Activated B cell treated with CpG ODN at 0.5 μM for 24 hours (primary cell): Measurements from ENCODE around the gene RBM20. TPM values are rescaled to one million over a fixed set of nuclear protein-coding genes. Genes with fewer than 3 reads are reported as not detected.

Experiments
- ATAC-seq: fragments of 200-7000 bp; cut with Tn5 transposase; one replicate; pipeline ENCODE4 v1.10.0; 2021; ENCODE audit warnings: low read depth, mild to moderate bottlenecking, moderate library complexity
- CTCF ChIA-PET: fragments of 350-600 bp; sonication (Branson Sonifier 250); formaldehyde crosslinking; loops from one replicate; lab custom pipeline; 2021; ENCODE audit warnings: antibody characterized with exemption; lab: Charles Lee
- POLR2A ChIA-PET: fragments of 350-600 bp; sonication (Branson Sonifier 250); formaldehyde crosslinking; loops from one replicate; lab custom pipeline; 2021; ENCODE audit warnings: antibody characterized with exemption; lab: Charles Lee
- DNase-seq: peaks from one replicate; pipeline ENCODE4 v3.0.0; 2022
- H3K27ac Mint-ChIP-seq: one replicate; pipeline ENCODE4 v1.8.0; 2020; ENCODE audit warnings: mixed read lengths
- H3K27me3 Mint-ChIP-seq: one replicate; pipeline ENCODE4 v1.8.0; 2021; ENCODE audit warnings: mixed read lengths
- H3K36me3 Mint-ChIP-seq: one replicate; pipeline ENCODE4 v1.8.0; 2021; ENCODE audit warnings: low read depth, mixed read lengths
- H3K4me1 Mint-ChIP-seq: one replicate; pipeline ENCODE4 v1.8.0; 2021; ENCODE audit warnings: mixed read lengths
- H3K4me3 Mint-ChIP-seq: one replicate; pipeline ENCODE4 v1.8.0; 2020; ENCODE audit warnings: mild to moderate bottlenecking, mixed read lengths
- H3K9me3 Mint-ChIP-seq: one replicate; pipeline ENCODE4 v1.8.0; 2020; ENCODE audit warnings: mixed read lengths
- CTCF ChIP-seq: fragments of 200-600 bp; IDR thresholded peaks from one replicate; pipeline ENCODE4 v1.8.0; 2022; ENCODE audit warnings: antibody characterized with exemption, mild to moderate bottlenecking
- intact Hi-C: fragments of 100-400 bp; cut with micrococcal nuclease; formaldehyde crosslinking; loops from one replicate; pipeline ENCODE4 v1.15.1; 2024
- total RNA-seq: library from RNA; stranded (reverse); gene quantifications from 2 replicates; pipeline ENCODE4 v1.2.3, GENCODE V29; 2022

Gene RBM20
- total RNA-seq, 1 donor from 2014 or later, result 0.02 TPM

DNA sequence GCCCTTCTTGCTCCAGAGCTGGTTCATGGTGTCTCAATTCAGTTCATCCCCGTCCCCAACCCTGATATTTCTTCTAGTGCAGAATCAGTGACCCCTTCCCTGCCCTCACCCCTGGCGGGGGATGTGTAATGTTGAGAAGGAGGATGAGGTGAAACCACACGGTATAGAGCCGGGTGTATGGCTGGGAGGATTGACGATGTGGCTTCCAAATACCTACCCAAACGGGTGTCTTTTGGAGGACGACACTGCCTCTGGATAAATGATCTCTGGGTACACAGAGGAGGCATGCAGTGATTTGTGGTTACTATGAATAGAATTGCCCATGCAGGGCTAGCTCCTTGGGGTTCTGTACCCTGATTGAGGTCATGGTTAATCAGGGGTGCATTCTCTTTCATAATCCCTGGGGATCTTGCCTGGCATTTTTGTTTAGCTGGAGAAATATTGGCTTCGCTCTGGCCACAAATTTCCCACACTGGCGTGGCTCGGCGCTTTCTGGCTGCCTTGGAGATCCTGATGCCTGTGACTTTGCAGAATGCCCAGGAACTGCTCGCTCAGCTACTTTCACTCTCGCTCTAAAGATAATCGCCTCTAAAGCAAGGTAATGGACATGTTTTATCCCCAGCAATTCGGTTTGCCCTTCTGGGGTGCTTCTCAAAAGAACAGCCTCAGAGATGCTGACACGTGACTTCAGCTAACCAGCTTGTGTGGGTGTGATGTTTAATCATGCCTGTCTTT, 89.2 kb downstream of the RBM20 start:
- Mint-ChIP-seq H3K36me3 (no peaks in the 10 kb centered on the region), H3K27me3 (peaks cover 51% of the 10 kb centered on the region), H3K27ac (no peak overlapping the region), H3K9me3 (peaks cover 3% of the 10 kb centered on the region), H3K4me3 (no peak overlapping the region), H3K4me1 (peaks cover 3% of the 10 kb centered on the region)
- intact Hi-C loops, result no loop called here
- POLR2A ChIA-PET, result no interaction called here
- CTCF ChIA-PET, result interaction anchor here (0.8 kb wide), 1 partner anchor 13 kb away, joined by 4 read pairs; no protein-coding TSS in a partner anchor
- no peak for ATAC-seq
- DNase-seq, result no peak
- TF ChIP-seq CTCF, result no peak

GRCh38 chr10:110735620-110736027, 91.5 kb downstream of the RBM20 start:
- Mint-ChIP-seq H3K9me3 (peaks cover 3% of the 10 kb centered on the region), H3K27me3 (peaks cover 50% of the 10 kb centered on the region), H3K4me3 (no peak overlapping the region), H3K36me3 (no peaks in the 10 kb centered on the region), H3K4me1 (peaks cover 3% of the 10 kb centered on the region), H3K27ac (no peak overlapping the region)
- DNase-seq (no peak), ATAC-seq (no peak)
- TF ChIP-seq CTCF, result no peak
- intact Hi-C loops, result no loop called here
- ChIA-PET POLR2A (no interaction called here), CTCF (no interaction called here)

DNA sequence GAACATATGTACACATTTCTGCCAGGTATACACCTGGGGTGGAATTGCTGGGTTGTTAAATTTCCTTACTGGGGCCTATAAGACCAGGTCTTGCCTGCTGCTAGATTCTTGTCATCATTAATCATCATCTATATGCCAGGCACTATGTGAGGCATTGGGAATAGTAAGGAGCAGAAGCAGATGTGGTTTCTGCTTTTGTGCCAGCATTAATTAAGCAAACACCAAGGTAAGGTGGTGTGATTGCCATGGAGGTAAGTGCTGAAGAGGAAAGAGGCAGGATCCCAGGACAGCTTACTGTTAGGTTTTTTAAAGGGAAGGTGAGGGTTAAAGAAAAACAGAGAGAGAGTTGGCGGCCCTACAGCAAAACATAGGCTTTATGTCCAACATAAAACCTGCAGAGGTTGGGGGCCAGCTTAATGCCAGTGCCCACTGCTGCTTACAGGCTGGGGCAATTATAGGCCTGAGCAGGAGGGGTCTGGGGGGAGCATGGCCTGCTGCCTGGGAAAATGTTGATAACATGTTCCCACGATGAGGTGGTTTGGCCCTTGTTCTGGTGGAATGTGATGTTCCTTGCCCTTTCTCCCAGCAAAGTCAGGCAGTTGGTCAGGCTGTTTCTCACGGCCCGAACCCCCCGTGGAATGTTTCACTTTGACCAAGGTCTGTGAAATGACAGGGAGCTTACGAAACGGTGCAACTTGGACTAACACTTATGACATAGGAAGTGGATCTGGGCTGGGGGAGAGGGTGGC, 93.9 kb downstream of the RBM20 start:
- Mint-ChIP-seq H3K9me3 (peaks cover 3% of the 10 kb centered on the region), H3K4me3 (no peak overlapping the region), H3K36me3 (no peaks in the 10 kb centered on the region), H3K4me1 (peaks cover 3% of the 10 kb centered on the region), H3K27ac (no peak overlapping the region), H3K27me3 (peaks cover 37% of the 10 kb centered on the region)
- no peak for TF ChIP-seq CTCF
- POLR2A ChIA-PET, result no interaction called here
- intact Hi-C loops, result no loop called here
- DNase-seq, result no peak
- ATAC-seq, result no peak
- CTCF ChIA-PET, result no interaction called here

DNA sequence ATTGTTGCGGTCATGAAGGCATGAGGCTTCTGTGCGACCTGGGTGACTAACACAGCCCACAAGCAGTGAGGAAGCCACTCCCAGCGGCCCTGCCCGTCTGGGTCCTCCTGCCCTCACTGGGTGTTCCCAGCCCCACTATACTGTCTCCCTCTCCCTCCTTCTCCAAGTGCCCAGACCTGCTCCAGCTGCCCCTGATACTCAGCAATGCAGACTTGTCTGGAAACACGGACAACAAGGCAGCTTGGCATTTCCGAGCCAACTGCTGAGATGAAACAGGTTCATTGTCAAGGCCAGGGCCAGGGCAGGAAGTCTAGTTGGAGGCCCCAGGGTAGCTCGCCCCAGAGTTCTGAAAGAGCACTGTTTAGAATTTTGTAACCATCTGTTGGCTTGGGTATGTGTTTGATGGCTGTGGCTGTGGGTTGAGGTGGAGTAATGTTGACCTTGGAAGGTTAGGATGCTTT, 95.7 kb downstream of the RBM20 start:
- intact Hi-C loops, result no loop called here
- no peaks in the 10 kb centered on the region for H3K4me1 Mint-ChIP-seq

More for the DNA sequence above, 95.7 kb downstream of the RBM20 start:
- H3K27me3 Mint-ChIP-seq, result peaks cover 26% of the 10 kb centered on the region
- TF ChIP-seq CTCF, result no peak
- DNase-seq (no peak), ATAC-seq (no peak)
- H3K4me3 Mint-ChIP-seq, result no peak overlapping the region
- CTCF ChIA-PET, result no interaction called here
- H3K9me3 Mint-ChIP-seq, result peaks cover 3% of the 10 kb centered on the region
- no peaks in the 10 kb centered on the region for H3K36me3 Mint-ChIP-seq
- H3K27ac Mint-ChIP-seq, result no peak overlapping the region
- POLR2A ChIA-PET, result no interaction called here
